Mammary epithelial cell (primary cell): ENCODE measurements around the gene MICAL2.

ENCODE experiments used
- EZH2 ChIP-seq: IDR thresholded peaks from 2 replicates; pipeline ENCODE4 v1.6.1; 2012; ENCODE audit warnings: low read length, inconsistent platforms, borderline replicate concordance
- TF ChIP-seq, protein P1 (sequence below), 2 donors: IDR thresholded peaks in 1 of 2; conservative IDR thresholded peaks in 1 of 2; 2 replicates each; pipeline ENCODE4 v1.5.1; 2011 to 2012; ENCODE audit warnings: inconsistent platforms in 2 of 2, low read length in 2 of 2, mild to moderate bottlenecking in 2 of 2, control low read depth in 1 of 2, low read depth in 1 of 2; ENCODE audit not compliant: insufficient read depth in 1 of 2; ENCODE audit errors: extremely low read depth in 1 of 2

DNA sequence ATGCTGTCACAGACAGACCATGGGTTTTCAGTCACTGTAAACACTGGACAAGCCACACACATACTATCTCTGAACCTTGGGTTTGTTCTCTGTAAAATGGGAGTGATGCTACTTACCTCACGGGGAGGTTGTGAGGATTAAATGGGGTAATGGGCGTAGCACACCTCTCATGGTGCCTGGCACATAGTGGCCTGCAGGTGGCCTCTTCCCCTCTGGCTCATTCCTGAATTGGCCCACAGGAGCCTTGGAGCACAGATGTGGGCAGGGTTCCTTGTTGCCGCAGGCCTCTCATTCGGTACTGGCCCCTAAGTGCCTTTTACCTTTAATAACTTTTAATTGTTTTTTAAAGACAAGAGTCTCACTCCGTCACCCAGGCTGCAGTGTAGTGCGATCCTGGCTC lies 11.7 kb downstream of the MICAL2 start:
- TF ChIP-seq, protein P1, sequence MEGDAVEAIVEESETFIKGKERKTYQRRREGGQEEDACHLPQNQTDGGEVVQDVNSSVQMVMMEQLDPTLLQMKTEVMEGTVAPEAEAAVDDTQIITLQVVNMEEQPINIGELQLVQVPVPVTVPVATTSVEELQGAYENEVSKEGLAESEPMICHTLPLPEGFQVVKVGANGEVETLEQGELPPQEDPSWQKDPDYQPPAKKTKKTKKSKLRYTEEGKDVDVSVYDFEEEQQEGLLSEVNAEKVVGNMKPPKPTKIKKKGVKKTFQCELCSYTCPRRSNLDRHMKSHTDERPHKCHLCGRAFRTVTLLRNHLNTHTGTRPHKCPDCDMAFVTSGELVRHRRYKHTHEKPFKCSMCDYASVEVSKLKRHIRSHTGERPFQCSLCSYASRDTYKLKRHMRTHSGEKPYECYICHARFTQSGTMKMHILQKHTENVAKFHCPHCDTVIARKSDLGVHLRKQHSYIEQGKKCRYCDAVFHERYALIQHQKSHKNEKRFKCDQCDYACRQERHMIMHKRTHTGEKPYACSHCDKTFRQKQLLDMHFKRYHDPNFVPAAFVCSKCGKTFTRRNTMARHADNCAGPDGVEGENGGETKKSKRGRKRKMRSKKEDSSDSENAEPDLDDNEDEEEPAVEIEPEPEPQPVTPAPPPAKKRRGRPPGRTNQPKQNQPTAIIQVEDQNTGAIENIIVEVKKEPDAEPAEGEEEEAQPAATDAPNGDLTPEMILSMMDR (conservative IDR thresholded peaks at IDR 0.05 in 1 of 2, IDR thresholded peaks at IDR 0.05 in 1 of 2; ENCODE audit: extremely low read depth in 1 of 2, insufficient read depth in 1 of 2, low read depth in 1 of 2, low read length in 2 of 2), result peak; percentile 51 to 55
- TF ChIP-seq EZH2, result no peak
